GM18519 (cell line): Measurements from ENCODE around the gene ALLC.

Experiments used
- ATAC-seq: cut with Tn5 transposase; IDR thresholded peaks from one replicate; pipeline ENCODE4 v1.9.1; 2021; ENCODE audit warnings: mild to moderate bottlenecking, moderate library complexity; ENCODE audit not compliant: unreplicated experiment, low FRiP score

Gene ALLC

DNA sequence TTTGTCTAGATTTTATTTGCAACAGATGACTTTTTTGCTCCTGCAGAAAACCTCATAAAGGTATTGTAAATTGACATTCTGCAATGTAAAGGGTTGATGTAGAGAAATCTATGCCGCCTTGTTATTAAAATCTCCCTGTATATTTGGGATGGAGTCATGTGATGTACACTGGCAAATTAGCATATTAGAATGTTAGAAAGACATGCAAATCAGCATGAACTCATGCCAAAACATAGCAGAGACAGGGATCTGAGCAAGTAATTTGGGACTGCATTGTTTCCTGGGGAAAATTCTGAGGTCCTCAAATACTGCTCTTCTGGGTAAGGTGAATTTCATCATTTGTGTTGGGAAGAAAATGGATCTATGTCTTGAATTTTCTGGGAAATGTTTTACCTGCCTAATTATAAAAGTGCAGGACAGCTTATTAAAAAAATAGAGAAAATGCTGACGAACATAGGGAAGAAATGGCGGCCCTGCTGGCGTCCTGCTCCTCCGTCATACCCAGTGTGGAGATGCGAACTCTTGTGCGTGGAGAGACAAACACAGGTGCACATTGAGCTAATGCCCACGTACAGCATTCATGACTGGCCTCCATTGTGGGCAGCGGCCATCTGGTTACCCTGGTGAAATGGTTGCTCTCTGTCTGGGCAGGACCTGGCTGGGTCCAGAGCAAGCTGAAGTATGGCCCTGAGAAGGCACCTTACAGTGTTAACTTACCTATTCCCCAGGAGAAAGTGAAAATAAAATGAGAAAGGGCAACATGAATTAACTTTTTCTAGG is 16.3 kb downstream of the ALLC start:
- ATAC-seq = no peak

DNA sequence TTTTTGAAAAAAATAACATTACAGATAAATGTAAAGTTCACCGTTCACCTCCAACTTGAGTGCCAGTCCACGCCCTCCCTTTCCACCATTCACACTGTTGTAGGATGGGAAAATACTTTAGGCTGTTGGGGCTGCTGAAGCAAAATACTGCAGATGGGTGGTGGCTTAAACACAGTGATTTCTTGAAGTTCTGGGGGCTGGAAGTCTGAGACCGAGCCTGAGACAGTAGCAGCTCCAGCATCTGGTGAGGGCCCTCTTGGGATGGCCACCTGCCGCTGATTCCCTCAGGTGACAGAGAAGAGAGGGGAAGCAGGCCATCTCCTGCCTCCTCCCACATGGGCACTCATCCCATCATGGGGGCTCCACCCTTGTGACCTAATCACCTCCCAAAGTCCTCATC is 17.7 kb downstream of the ALLC start:
- ATAC-seq = no peak

DNA sequence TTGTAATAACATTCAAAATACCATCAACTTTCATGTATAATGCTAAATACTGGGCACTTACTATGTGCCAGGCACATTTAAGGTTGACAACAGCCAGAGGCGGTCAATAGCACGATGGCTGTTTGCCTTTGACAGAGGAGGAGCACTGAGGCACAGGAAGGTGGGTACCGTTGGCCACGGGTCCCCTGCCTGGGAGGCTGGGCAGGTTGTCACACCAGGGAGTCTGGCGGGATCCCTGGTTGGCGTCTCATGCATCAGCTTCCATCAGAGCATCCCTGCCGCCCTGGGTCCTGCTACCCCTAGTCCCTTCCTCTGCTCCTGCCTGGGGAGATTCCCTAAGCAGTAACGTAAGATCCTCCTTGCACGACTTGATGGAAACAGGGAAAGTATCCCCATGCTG is 19.4 kb downstream of the ALLC start:
- ATAC-seq = no peak

DNA sequence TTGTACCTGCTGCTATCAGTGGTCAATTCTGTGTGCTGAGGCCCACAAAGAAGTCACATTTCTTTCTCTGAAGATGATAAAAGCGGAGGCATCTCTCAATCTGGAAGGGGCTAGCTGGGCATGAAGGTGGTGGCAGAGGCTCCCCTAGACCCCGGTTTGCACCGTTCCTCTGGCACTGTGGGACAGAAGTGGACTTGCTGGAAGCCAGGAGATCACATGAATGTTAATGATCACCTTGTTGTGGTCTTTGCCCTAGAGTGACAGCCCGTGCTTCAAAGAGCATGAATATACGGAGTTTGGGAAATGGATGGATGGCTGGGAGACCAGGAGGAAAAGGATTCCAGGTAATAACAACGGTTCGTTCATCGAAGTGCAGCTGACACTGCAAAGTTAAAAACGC is 20.2 kb downstream of the ALLC start:
- no peak for ATAC-seq

DNA sequence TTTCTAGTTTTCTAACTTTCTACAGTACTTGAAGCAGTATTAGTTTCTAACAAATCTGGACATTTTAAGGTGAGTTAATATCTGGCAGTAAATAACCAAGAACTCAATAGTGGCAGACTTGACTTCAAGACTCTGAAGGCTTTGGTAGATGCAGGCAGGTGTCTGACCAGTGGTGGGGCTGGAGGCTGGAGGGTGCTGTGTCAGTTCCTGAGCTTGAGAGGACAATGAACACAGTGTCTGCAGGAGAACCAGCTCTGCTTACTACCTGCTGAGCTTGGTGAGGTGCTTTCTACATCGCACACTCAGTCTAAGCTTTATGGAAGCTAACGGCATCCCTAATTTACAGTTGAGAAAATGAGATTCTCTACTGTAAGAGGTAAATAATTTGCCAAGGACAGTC is 21.2 kb downstream of the ALLC start:
- no peak for ATAC-seq

DNA sequence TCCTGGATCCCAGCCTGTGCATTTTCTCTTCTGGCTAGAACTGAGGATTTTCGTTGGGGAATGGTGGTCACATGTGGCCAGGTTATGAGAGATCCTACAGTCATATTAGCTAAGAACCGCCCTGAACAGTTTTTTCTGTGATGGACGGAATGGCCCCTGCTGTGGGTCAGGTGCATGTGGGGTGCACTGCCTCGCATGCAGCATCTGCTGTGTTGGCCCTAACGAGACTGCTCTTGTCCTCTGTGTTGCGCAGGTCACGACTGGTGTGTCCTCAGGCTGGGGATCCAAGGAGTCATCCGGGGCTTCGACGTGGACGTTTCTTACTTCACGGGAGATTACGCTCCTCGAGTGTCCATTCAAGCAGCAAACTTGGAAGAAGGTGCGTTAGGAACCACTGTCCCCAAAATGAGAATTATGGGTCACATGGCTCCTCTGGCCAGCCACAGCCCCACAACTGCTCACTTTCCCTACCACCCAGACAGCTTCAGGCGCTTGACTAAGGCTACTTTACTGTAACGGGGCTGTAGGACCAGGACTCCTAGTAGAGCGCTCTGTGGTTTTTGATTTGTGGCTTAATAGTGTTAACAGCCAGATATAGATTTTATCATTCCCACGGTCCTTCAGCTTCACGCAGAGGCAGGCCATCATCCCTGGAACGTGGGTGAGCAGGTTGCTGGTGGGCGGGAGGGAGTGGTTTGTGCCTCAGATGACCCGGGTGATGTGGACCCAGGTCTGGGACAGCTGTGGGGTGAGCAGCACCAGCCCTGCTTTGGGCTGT is 21.8 kb downstream of the ALLC start:
- ATAC-seq = no peak

DNA sequence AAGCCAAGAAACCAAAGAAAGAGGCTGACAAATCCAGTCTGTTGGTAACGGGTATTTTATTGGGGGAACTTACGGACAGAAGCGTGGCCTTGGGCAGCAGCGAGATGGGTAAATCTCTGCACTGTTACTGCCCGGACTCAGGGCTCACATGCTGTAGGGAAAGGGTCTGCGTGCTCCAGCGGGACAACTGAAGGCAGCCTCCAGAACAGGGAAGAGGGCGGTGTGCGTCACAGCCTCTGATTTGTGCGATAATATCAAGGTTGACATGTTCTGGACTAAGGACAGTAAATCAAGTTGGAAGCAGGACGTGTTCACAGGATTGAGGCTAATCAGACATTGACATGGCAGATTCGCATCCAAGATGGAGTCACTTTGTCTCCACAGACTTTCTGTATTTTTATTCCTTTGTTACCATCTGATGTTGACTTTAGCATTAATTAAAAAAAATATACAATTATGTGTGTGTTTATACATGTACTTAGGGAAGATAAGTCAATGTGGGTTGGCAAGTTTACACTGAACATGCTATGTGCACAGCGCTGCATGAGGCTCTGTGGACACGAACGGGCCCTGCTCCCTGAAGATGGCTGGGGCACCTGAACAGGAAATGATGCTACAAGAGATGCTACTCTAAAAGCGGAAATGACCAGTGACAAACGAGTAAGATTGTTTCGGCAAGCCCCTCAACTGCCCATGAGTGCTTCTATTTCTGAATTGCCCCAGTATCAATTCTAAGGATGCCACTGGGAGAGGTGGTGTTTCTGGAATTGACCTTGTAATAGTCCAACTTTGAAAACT is 22.7 kb downstream of the ALLC start:
- no peak for ATAC-seq

DNA sequence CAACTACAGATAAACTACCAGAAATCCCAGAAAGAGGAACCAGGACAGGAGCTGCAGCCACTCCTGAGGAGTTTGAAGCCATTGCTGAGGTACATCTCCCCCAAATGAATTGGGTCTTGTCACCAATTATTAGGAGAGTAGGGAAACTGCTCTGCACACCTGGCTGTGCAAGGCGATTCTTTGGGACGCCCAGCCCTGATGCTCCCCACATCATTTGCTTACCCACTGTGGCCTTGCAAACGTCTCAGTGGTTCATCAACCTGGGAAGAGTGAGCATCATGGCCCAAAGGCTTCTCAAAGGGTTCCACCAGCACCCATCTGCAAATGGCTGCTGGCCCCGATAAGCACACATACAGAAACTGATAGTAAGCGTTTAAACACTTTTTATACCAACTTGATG is 23.6 kb downstream of the ALLC start:
- ATAC-seq = no peak

DNA sequence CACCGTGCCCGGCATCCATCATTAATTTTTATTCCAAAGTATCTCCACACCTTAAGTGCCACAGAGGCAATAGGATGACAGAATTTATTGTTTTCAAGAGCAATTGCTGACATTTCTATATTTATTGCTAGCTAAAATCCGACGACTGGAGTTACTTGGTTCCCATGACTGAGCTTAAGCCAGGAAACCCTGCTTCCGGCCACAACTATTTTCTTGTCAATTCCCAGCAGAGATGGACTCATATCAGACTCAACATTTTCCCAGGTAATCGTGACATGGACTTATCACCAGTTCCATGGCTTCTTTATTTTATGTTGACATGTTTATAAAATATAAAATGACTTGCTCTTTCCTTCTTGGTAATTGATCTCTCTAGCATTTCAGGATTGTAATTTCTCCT is 24.8 kb downstream of the ALLC start:
- ATAC-seq = no peak

DNA sequence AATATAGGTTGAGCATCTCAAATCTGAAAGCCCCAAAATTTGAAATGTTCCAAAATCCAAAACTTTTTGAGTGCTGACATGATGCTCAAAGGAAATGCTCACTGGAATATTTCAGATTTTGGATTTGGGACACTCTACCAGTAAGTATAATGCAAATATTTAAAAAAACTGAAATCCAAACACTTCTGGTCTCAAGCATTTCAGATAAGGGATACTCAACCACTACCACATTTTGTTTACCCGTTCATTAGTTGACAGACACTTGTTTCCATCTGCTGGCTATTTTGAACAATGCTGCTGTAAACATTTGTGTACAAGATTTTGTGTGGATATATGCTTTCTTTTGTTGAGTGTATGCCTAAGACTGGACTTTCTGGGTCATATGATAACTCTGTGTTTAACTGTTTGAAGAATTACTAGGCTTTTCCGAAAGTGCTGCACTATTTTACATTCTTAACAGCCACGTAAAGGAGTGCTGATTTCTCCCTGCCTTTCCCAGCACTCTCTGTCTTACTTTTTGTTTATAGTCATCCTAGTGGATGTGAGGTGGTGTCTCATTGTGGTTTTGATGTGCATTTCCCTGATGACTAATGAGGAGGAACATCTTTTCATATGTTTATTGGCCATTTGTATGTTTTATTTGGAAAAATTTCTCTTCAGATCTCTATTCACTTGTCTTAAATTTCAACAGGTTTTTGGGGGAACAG is 25.9 kb downstream of the ALLC start:
- ATAC-seq = no peak

DNA sequence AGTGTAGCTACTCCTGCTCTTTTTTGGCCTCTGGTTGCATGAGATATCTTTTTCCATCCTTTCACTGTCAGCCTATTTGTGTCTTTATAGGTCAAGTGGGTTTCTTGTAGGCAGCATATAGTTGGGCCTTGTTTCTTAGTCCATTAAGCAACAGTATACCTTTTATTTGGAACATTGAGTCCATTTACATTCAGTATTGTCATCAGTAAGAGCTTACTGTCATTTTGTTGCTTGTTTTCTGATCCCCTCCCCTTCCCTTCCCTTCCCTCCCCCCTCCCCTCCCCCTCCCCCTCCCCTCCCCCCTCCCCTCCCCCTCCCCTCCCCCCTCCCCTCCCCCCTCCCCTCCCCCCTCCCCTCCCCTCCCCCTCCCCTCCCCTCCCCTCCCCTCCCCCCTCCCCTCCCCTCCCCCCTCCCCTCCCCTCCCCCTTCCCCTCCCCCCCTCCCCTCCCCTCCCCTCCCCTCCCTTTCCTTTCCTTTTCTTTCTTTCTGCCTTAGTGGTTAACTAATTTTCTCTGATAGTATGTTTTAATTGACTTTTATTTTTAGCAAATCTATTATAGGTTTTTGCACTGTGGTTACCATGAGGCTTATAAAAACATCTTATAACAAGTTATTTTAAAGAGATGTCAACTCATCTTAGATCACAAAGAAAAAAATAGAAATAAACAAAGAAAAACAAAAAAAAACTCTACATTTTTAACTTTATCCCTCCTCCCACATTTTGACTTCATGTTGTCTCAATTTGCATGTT is 32.2 kb downstream of the ALLC start:
- ATAC-seq = no peak

DNA sequence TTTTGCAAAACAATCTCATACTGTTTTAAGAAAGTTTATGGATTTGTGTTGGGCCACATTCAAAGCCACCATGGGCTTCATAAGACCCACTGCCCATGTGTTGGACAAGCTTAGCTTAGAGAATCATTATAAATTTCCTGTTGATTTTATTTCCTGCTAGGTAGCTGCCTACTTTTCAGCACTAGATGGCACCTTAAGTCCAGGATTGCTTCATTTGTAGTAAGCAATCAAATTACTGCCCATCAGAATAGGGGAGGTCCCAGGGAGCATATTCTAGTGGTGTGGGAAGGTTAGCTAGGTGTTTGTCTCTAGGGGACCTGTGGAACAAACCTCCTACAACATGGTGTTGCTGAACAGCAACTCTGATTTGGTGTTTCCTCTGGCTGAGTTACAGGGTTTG is 34.4 kb downstream of the ALLC start:
- no peak for ATAC-seq

DNA sequence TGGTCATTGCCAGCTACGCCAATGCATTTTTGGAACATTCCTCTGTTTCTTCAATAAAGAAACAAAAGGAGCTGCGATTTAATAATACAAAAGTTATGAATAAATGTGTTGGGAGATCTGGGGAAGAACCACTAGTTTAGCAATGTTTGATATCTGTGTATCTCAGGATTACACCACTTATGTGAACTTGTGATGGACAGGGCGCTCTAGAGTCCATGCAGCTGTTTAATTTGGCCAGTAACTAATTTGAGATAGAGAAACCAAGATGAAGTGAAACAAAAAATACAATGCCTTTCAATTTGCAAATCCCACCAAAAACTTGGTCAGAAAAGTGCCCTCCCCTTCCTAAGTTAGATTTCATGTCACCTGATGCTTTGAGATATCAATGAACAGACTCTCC is 38.5 kb downstream of the ALLC start:
- no peak for ATAC-seq

DNA sequence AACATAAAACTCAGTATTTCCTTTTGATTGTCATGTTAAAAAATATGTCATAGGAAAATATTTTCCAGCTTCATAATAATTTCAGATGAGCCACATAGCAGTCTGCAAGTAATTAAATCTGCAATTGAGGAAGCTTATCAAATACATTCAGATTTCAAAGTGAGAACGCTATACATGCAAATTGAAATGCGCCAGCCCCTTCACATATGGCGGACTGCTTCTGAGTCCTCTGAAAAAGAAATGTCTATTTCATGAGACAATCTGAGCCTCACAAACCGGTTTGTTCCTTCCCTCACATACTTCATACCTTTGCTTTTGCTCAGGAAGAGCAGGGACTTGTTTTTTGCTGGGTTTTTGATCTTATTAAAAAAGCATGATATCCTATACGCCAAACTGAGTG is 43.1 kb downstream of the ALLC start:
- no peak for ATAC-seq

DNA sequence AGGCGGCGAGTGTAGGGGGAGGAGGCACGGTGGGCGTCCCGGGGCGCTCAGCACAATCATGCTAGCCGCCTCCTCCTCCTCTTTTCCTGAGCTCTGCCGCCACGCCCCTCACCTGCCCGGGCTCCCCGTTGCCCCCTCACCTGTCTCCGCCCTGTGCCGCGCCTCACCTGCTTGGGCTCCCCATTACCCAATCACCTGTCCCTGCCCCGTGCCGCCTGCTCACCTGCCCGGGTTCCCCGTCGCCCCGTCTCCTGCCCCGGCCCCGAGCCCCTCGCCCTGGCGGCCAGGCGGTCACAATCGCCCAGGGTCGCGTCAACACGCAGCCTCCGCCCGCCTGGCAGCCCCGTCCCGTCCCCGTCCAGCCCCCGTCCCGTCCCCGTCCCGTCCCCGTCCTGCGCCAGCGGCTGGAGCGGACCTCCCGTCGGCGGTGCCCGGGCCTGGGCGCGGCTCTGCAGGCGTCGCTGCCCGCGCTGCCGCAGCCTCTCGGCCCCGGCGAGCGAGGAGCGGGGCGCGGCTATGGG is 45.3 kb downstream of the ALLC start, which contains the start of gene DCDC2C:
TSS of gene DCDC2C (plus strand) at position 340 of the 521 bp plus-strand sequence. CDS start at position 517, 177 bp downstream.
- ATAC-seq = no peak

DNA sequence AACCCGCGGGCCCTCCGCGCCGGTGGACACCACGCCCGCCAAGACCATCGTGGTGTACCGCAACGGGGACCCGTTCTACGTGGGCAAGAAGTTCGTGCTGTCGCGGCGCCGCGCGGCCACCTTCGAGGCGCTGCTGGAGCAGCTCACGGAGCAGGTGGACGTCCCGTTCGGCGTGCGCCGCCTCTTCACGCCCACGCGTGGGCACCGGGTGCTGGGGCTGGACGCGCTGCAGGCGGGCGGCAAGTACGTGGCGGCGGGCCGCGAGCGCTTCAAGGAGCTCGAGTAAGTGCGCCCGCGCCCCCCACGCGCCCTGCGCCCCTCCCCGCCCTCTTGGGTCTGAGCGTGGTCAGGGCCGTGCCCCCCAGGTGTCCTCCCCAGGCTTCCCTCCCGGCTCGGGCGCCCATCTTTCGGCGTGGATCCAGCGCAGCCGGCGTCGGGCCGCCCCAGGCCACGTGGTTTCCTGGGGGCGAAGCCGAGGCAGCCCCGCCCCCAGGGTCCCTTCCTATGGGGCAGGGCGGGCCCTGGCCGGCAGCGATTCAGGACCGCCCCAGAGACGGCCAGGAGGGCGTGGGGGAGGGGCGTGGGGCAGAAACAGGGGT is 45.9 kb downstream of the ALLC start:
- no peak for ATAC-seq

DNA sequence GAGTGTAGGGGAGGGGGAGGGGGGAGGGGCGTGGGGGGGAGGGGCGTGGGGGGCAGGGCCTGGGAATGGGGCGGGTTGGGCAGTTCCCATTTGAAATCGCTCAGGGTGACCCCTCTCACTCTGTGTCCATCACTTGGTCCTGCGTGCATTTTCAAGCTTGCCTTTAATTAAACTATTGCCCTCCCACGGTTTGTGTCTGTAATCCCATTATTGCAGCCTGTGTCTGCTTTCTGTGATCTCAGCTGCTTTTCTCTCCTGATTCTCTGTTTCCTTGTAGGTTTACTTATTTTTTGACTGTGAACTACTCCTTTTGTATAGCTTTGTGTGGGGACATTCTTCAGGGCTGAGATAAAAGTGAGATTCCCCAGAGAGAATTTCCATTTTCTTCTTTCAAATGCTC is 46.7 kb downstream of the ALLC start:
- no peak for ATAC-seq

DNA sequence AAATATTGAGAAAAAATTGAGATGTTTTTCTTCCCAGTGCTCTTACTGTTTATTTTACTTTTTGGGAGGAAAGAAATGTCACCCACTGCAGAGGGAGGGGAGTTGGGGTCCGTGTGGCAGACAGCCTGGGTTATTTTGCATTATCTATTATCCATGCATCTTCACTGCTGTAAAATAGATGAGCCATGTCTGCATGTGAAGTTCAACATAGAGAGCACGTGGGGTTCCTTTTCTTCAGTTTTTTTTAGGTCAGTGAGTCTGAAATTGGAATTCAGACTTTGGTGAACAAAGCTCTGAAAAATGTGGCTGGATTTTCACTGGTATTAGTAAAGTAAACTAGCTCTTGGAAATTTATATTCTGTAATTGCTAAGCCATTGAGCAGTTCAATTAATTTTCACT is 47.8 kb downstream of the ALLC start:
- ATAC-seq = no peak

DNA sequence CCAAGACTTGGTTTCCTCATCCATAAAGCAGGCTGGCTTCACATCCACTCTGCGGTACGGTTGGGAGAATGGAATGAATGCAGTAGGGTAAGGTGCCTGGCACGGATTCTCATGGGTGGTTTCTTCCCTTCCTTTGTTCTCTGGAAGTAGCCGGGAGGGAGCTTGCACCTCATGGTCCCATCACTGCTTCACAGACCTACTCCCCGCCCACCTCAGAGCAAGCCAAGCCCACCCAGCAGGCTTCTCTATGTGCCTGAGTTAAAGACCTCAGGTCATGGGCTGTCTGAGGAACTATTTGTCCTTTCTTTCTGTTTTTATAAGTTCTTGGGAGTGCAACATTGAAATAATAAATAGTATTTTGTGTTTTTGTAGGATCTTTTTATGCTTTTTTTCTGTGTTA is 48.9 kb downstream of the ALLC start:
- ATAC-seq = no peak
